Measurements from ENCODE around the gene PRKAG2.

DNA sequence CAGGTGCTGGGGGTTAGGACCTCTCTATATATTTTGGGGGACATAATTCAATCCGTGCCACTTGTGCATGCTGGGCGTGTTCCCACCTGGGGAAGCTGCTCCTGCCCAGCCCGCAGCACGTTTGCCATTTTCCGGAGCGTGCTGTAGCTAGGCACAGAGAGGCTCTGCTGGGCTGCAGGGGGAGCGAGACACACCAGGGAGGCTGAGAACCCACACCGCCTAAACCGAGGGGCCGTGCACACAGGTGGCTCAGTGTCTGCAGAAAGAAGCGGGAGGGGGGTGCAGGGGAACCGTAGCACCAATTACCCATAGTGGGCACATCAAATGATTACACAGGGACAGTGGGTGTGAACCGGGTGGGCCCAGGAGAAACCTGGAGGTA lies 27.0 kb downstream of the PRKAG2 start:
- TF ChIP-seq EZH2phosphoT487 (conservative IDR thresholded peaks at IDR 0.05; ENCODE audit: low read length): no peak
- TF ChIP-seq, protein P1, sequence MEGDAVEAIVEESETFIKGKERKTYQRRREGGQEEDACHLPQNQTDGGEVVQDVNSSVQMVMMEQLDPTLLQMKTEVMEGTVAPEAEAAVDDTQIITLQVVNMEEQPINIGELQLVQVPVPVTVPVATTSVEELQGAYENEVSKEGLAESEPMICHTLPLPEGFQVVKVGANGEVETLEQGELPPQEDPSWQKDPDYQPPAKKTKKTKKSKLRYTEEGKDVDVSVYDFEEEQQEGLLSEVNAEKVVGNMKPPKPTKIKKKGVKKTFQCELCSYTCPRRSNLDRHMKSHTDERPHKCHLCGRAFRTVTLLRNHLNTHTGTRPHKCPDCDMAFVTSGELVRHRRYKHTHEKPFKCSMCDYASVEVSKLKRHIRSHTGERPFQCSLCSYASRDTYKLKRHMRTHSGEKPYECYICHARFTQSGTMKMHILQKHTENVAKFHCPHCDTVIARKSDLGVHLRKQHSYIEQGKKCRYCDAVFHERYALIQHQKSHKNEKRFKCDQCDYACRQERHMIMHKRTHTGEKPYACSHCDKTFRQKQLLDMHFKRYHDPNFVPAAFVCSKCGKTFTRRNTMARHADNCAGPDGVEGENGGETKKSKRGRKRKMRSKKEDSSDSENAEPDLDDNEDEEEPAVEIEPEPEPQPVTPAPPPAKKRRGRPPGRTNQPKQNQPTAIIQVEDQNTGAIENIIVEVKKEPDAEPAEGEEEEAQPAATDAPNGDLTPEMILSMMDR (IDR thresholded peaks at IDR 0.05; ENCODE audit: insufficient read depth, low read length, poor library complexity, severe bottlenecking): no peak
